ENCODE results near the gene NDUFS6. TPM values are rescaled to one million over a fixed set of nuclear protein-coding genes. Genes with fewer than 3 reads are reported as not detected.

Gene NDUFS6
- polyA plus RNA-seq (2013), result 83.0 and 83.7 TPM in 2 replicates

GRCh38 chr5:1801222-1801966, at the start of gene NDUFS6:
Gene NDUFS6, plus strand, starts transcription at chr5:1801407. Its CDS starts 11 bp downstream, at chr5:1801418.
- Histone ChIP-seq H3K36me3 (ENCODE audit: control insufficient read depth in 1 of 2, insufficient read depth in 2 of 2, low read length in 2 of 2) (peaks cover 46 to 52% of the 10 kb centered on the region in 2 experiments), H3K4me2 (ENCODE audit: low read length) (peak within 1 kb of the TSS; percentile 77), H3K4ac (ENCODE audit: low read depth, low read length) (peak within 1 kb of the TSS; percentile 93), H2BK12ac (ENCODE audit: low read length) (no peak within 1 kb of the TSS), H4K8ac (ENCODE audit: low read depth, low read length) (peak within 1 kb of the TSS; percentile 97), H3K4me3 (ENCODE audit: low read depth, low read length) (peak within 1 kb of the TSS; percentile 96), H2AK5ac (ENCODE audit: low read length) (peak within 1 kb of the TSS; percentile 28), H3K9me3 (ENCODE audit: insufficient read depth, low read depth, low read length) (peaks cover 2% of the 10 kb centered on the region), H2AFZ (ENCODE audit: insufficient read depth, low read length, poor library complexity) (peak within 1 kb of the TSS; percentile 74), H3K79me2 (ENCODE audit: control insufficient read depth, insufficient read depth, low read length, poor library complexity) (peaks cover 10% of the 10 kb centered on the region), H2BK5ac (ENCODE audit: low read depth, low read length, poor library complexity) (peak within 1 kb of the TSS; percentile 78), H4K12ac (ENCODE audit: low read depth, low read length) (peak within 1 kb of the TSS; percentile 83), H3K9ac (ENCODE audit: low read length) (peak within 1 kb of the TSS; percentile 78), H3K27me3 (ENCODE audit: insufficient read depth, low read length) (no peaks in the 10 kb centered on the region), H2BK120ac (ENCODE audit: insufficient read depth, low read length, poor library complexity) (peak within 1 kb of the TSS; percentile 34), H3K27ac (ENCODE audit: low read depth, low read length) (peak within 1 kb of the TSS; percentile 38), H3K23ac (ENCODE audit: low read length) (no peak within 1 kb of the TSS), H3K4me1 (ENCODE audit: control insufficient read depth in 1 of 2, insufficient read depth in 2 of 2, low read length in 2 of 2) (peaks cover 3 to 8% of the 10 kb centered on the region in 2 experiments), H3K79me1 (ENCODE audit: low read length) (peaks cover 14% of the 10 kb centered on the region), H3K14ac (ENCODE audit: low read length) (peak within 1 kb of the TSS; percentile 71), H3K18ac (ENCODE audit: low read length) (peak within 1 kb of the TSS; percentile 93), H4K91ac (ENCODE audit: low read depth, low read length) (peak within 1 kb of the TSS; percentile 76)
- WGBS (ENCODE audit: extremely low coverage, insufficient coverage, insufficient read length), result no CpG with 5 or more reads among the region's 69 CpGs
- peak; percentile 73 to 92 for DNase-seq

GRCh38 chr5:1751864-1752822, 49.1 kb upstream of the NDUFS6 start:
- DNase-seq, result no peak
- Histone ChIP-seq H3K18ac (ENCODE audit: low read length) (no peak overlapping the region), H2BK5ac (ENCODE audit: low read depth, low read length, poor library complexity) (no peak overlapping the region), H2BK12ac (ENCODE audit: low read length) (no peak overlapping the region), H3K23ac (ENCODE audit: low read length) (no peak overlapping the region), H2AK5ac (ENCODE audit: low read length) (no peak overlapping the region), H2AFZ (ENCODE audit: insufficient read depth, low read length, poor library complexity) (no peak overlapping the region), H3K27me3 (ENCODE audit: insufficient read depth, low read length) (no peaks in the 10 kb centered on the region), H3K14ac (ENCODE audit: low read length) (no peak overlapping the region), H4K12ac (ENCODE audit: low read depth, low read length) (no peak overlapping the region), H4K91ac (ENCODE audit: low read depth, low read length) (no peak overlapping the region), H4K8ac (ENCODE audit: low read depth, low read length) (no peak overlapping the region), H3K4me1 (ENCODE audit: control insufficient read depth in 1 of 2, insufficient read depth in 2 of 2, low read length in 2 of 2) (no peaks in the 10 kb centered on the region), H3K36me3 (ENCODE audit: control insufficient read depth in 1 of 2, insufficient read depth in 2 of 2, low read length in 2 of 2) (no peaks in the 10 kb centered on the region), H3K9ac (ENCODE audit: low read length) (no peak overlapping the region), H3K4ac (ENCODE audit: low read depth, low read length) (no peak overlapping the region), H3K79me1 (ENCODE audit: low read length) (no peaks in the 10 kb centered on the region), H3K4me2 (ENCODE audit: low read length) (no peak overlapping the region), H3K4me3 (ENCODE audit: low read depth, low read length) (no peak overlapping the region), H3K9me3 (ENCODE audit: insufficient read depth, low read depth, low read length) (peaks cover 1% of the 10 kb centered on the region), H3K79me2 (ENCODE audit: control insufficient read depth, insufficient read depth, low read length, poor library complexity) (no peaks in the 10 kb centered on the region), H3K27ac (ENCODE audit: low read depth, low read length) (no peak overlapping the region), H2BK120ac (ENCODE audit: insufficient read depth, low read length, poor library complexity) (no peak overlapping the region)
- no CpG with 5 or more reads among the region's 29 CpGs for WGBS (ENCODE audit: extremely low coverage, insufficient coverage, insufficient read length)

DNA sequence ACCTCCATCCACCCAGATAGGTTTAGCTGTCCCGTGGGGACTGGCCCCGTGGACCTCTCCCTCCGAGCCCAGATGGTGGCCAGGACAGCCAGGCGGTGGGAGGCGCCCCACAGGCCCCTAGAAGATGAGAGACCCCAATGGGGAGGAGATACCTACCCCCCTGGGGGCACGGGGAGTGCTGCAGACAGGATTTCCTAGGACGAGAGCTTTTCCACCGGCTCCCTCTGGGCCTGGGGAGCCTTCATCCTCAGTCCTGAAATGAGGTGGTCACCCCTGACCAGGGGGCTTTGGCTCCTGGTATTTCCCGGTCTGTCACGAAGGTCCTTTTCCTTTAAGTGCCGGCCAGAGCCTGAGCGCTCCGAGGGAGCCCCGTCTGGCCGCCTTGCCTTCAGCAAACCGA, 48.3 kb upstream of the NDUFS6 start:
- H3K79me2 ChIP-seq (ENCODE audit: control insufficient read depth, insufficient read depth, low read length, poor library complexity), result no peaks in the 10 kb centered on the region
- H3K4me2 ChIP-seq (ENCODE audit: low read length), result no peak overlapping the region
- no peak for DNase-seq
- H3K36me3 ChIP-seq (ENCODE audit: control insufficient read depth in 1 of 2, insufficient read depth in 2 of 2, low read length in 2 of 2), result no peaks in the 10 kb centered on the region
- no peak overlapping the region for H3K18ac ChIP-seq (ENCODE audit: low read length)
- H3K4me1 ChIP-seq (ENCODE audit: control insufficient read depth in 1 of 2, insufficient read depth in 2 of 2, low read length in 2 of 2), result no peaks in the 10 kb centered on the region
- peaks cover 1% of the 10 kb centered on the region for H3K9me3 ChIP-seq (ENCODE audit: insufficient read depth, low read depth, low read length)
- no peak overlapping the region for H3K9ac ChIP-seq (ENCODE audit: low read length)
- H3K14ac ChIP-seq (ENCODE audit: low read length), result no peak overlapping the region
- H2AFZ ChIP-seq (ENCODE audit: insufficient read depth, low read length, poor library complexity), result no peak overlapping the region
- H3K27ac ChIP-seq (ENCODE audit: low read depth, low read length), result no peak overlapping the region
- H2BK12ac ChIP-seq (ENCODE audit: low read length), result no peak overlapping the region
- no peak overlapping the region for H4K91ac ChIP-seq (ENCODE audit: low read depth, low read length)
- H4K12ac ChIP-seq (ENCODE audit: low read depth, low read length), result no peak overlapping the region
- no peak overlapping the region for H2AK5ac ChIP-seq (ENCODE audit: low read length)
- H2BK120ac ChIP-seq (ENCODE audit: insufficient read depth, low read length, poor library complexity), result no peak overlapping the region
- no peaks in the 10 kb centered on the region for H3K79me1 ChIP-seq (ENCODE audit: low read length)
- WGBS (ENCODE audit: extremely low coverage, insufficient coverage, insufficient read length), result no CpG with 5 or more reads among the region's 16 CpGs
- no peak overlapping the region for H3K23ac ChIP-seq (ENCODE audit: low read length)
- H2BK5ac ChIP-seq (ENCODE audit: low read depth, low read length, poor library complexity), result no peak overlapping the region
- no peak overlapping the region for H3K4ac ChIP-seq (ENCODE audit: low read depth, low read length)
- H3K4me3 ChIP-seq (ENCODE audit: low read depth, low read length), result no peak overlapping the region
- no peaks in the 10 kb centered on the region for H3K27me3 ChIP-seq (ENCODE audit: insufficient read depth, low read length)
- no peak overlapping the region for H4K8ac ChIP-seq (ENCODE audit: low read depth, low read length)

- WGBS (ENCODE audit: extremely low coverage, insufficient coverage, insufficient read length), result no CpG with 5 or more reads among the region's 8 CpGs
Measured at GRCh38 chr5:1753490-1753889, 47.7 kb upstream of the NDUFS6 start.

More at GRCh38 chr5:1753490-1753889, 47.7 kb upstream of the NDUFS6 start:
- Histone ChIP-seq H4K12ac (ENCODE audit: low read depth, low read length) (no peak overlapping the region), H3K4me1 (ENCODE audit: control insufficient read depth in 1 of 2, insufficient read depth in 2 of 2, low read length in 2 of 2) (no peaks in the 10 kb centered on the region), H3K79me2 (ENCODE audit: control insufficient read depth, insufficient read depth, low read length, poor library complexity) (no peaks in the 10 kb centered on the region), H3K79me1 (ENCODE audit: low read length) (no peaks in the 10 kb centered on the region), H3K4me2 (ENCODE audit: low read length) (no peak overlapping the region), H2BK5ac (ENCODE audit: low read depth, low read length, poor library complexity) (no peak overlapping the region), H4K91ac (ENCODE audit: low read depth, low read length) (no peak overlapping the region), H2BK12ac (ENCODE audit: low read length) (no peak overlapping the region), H3K4me3 (ENCODE audit: low read depth, low read length) (no peak overlapping the region), H3K27me3 (ENCODE audit: insufficient read depth, low read length) (no peaks in the 10 kb centered on the region), H3K4ac (ENCODE audit: low read depth, low read length) (no peak overlapping the region), H2AFZ (ENCODE audit: insufficient read depth, low read length, poor library complexity) (no peak overlapping the region), H2AK5ac (ENCODE audit: low read length) (no peak overlapping the region), H3K9ac (ENCODE audit: low read length) (no peak overlapping the region), H4K8ac (ENCODE audit: low read depth, low read length) (no peak overlapping the region), H3K18ac (ENCODE audit: low read length) (no peak overlapping the region), H3K23ac (ENCODE audit: low read length) (no peak overlapping the region), H3K14ac (ENCODE audit: low read length) (no peak overlapping the region), H3K27ac (ENCODE audit: low read depth, low read length) (no peak overlapping the region), H3K36me3 (ENCODE audit: control insufficient read depth in 1 of 2, insufficient read depth in 2 of 2, low read length in 2 of 2) (no peaks in the 10 kb centered on the region), H3K9me3 (ENCODE audit: insufficient read depth, low read depth, low read length) (peaks cover 1% of the 10 kb centered on the region), H2BK120ac (ENCODE audit: insufficient read depth, low read length, poor library complexity) (no peak overlapping the region)
- no peak for DNase-seq
